Activated CD8-positive, alpha-beta memory T cell treated with anti-CD3 and anti-CD28 coated beads for 48 hours (primary cell): Measurements from ENCODE around the gene TMEM238.

ENCODE experiments used
- DNase-seq, 3 experiments: peaks; one replicate each; pipeline ENCODE4 v3.0.0-alpha.2; 2020; ENCODE audit warnings: low read depth in 2 of 3, low spot score in 2 of 3

Gene TMEM238

GRCh38 chr19:55382013-55382412, 2.1 kb downstream of the TMEM238 start:
- no peak for DNase-seq

GRCh38 chr19:55379174-55379573, 4.9 kb downstream of the TMEM238 start:
- no peak for DNase-seq

- DNase-seq, result no peak
Observed at GRCh38 chr19:55377356-55378131, 6.5 kb downstream of the TMEM238 start.

GRCh38 chr19:55376241-55376933, 7.7 kb downstream of the TMEM238 start, which contains the start of gene TMEM190:
Gene TMEM190, plus strand, starts transcription at chr19:55376826. Its CDS starts 28 bp downstream, at chr19:55376854.
- no peak for DNase-seq

- no peak for DNase-seq
Observed at GRCh38 chr19:55373993-55374757, 9.9 kb downstream of the TMEM238 start.

- no peak for DNase-seq
Observed at GRCh38 chr19:55373306-55373992, 10.6 kb downstream of the TMEM238 start.

GRCh38 chr19:55372316-55373081, 11.6 kb downstream of the TMEM238 start:
- no peak for DNase-seq

GRCh38 chr19:55370305-55370988, 13.6 kb downstream of the TMEM238 start, which contains the start of gene IL11:
Gene IL11, minus strand, starts transcription at chr19:55370463. Its CDS starts 153 bp downstream, at chr19:55370310.
- DNase-seq, result no peak

GRCh38 chr19:55369653-55370304, 14.3 kb downstream of the TMEM238 start:
- no peak for DNase-seq

GRCh38 chr19:55368701-55369563, 15.2 kb downstream of the TMEM238 start:
- no peak for DNase-seq

- no peak for DNase-seq
Observed at GRCh38 chr19:55368106-55368505, 16.0 kb downstream of the TMEM238 start.

GRCh38 chr19:55366790-55367189, 17.3 kb downstream of the TMEM238 start:
- no peak for DNase-seq

- DNase-seq, result no peak
Observed at GRCh38 chr19:55365964-55366363, 18.1 kb downstream of the TMEM238 start.

GRCh38 chr19:55365245-55365644, 18.8 kb downstream of the TMEM238 start:
- DNase-seq, result no peak

GRCh38 chr19:55362990-55363716, 20.9 kb downstream of the TMEM238 start, which contains the start of gene GARIN5B:
Gene GARIN5B, minus strand, starts transcription at chr19:55363260. Its CDS starts 194 bp downstream, at chr19:55363066.
- no peak for DNase-seq

- no peak for DNase-seq
Observed at GRCh38 chr19:55362174-55362989, 21.7 kb downstream of the TMEM238 start.

GRCh38 chr19:55360902-55361301, 23.2 kb downstream of the TMEM238 start:
- no peak for DNase-seq
